HepG2 (cell line): ENCODE measurements around the gene KMT2D. TPM values are rescaled to one million over a fixed set of nuclear protein-coding genes. Genes with fewer than 3 reads are reported as not detected.

ENCODE experiments used
- ATAC-seq: fragments of 200-7000 bp; cut with Tn5 transposase; 3 replicates; pipeline ENCODE4 v1.9.1; 2020; ENCODE audit warnings: mild to moderate bottlenecking, moderate library complexity
- BruUV-seq: library from RNA; stranded (reverse); fragments of 400-500 nt; replicated peaks from 2 replicates; lab custom pipeline; 2021; lab: Mats Ljungman, UMichigan
- CTCF ChIA-PET: fragments of 300-600 bp; formaldehyde crosslinking; extraction: SDS; loops from one replicate; lab custom pipeline; 2021; ENCODE audit warnings: low total read pairs, inconsistent platforms, low intra/inter-chr PET ratio; lab: Yijun Ruan, JAX
- POLR2A ChIA-PET: fragments of 350-600 bp; sonication (Branson Sonifier 250); formaldehyde crosslinking; loops from one replicate; lab custom pipeline; 2020; ENCODE audit warnings: antibody characterized with exemption, inconsistent platforms; lab: Yijun Ruan, JAX
- DNase-seq: peaks from one replicate; pipeline ENCODE4 v3.0.0-alpha.2; 2015; ENCODE audit warnings: low spot score
- FAIRE-seq: peaks from 3 replicates; lab custom pipeline; 2011; peaks lifted over from hg19 to GRCh38; lab: Jason Lieb, UNC
- H2AFZ ChIP-seq: one replicate; pipeline ENCODE4 v1.6.1; 2011; ENCODE audit warnings: low read length, inconsistent platforms
- H3K27ac ChIP-seq: fragments of 300-600 bp; 3 replicates; pipeline ENCODE4 v1.8.0; 2011; ENCODE audit warnings: mixed run types, mild to moderate bottlenecking, mixed read lengths, low read length, inconsistent platforms; ENCODE audit not compliant: insufficient read depth; ENCODE audit errors: extremely low read length
- H3K27me3 ChIP-seq, 2 experiments: fragments of 200-600 bp in 1 of 2; 2 replicates in 1 of 2; 3 replicates in 1 of 2; pipeline versions ENCODE4 v1.6.0 to v1.8.0; 2011; ENCODE audit warnings: low read length in 2 of 2, mild to moderate bottlenecking in 2 of 2, moderate library complexity in 2 of 2, inconsistent platforms in 1 of 2; ENCODE audit not compliant: insufficient read depth in 2 of 2, control insufficient read depth in 1 of 2
- H3K36me3 ChIP-seq, 2 experiments: fragments of 200-600 bp in 1 of 2; replicated peaks in 1 of 2; 2 replicates in 1 of 2; 3 replicates in 1 of 2; pipeline versions ENCODE4 v1.5.1 to v1.8.0; 2011; ENCODE audit warnings: low read length in 2 of 2, inconsistent platforms in 1 of 2; ENCODE audit not compliant: insufficient read depth in 2 of 2, control insufficient read depth in 1 of 2
- H3K4me1 ChIP-seq: 2 replicates; pipeline ENCODE4 v1.5.1; 2012; ENCODE audit warnings: low read length, inconsistent platforms; ENCODE audit not compliant: insufficient read depth
- H3K4me2 ChIP-seq: 2 replicates; pipeline ENCODE4 v1.6.0; 2011; ENCODE audit warnings: low read depth, low read length, inconsistent platforms
- H3K4me3 ChIP-seq, 3 experiments: fragments of 200-600 bp in 1 of 3; sonication (generic), shearing (Covaris generic) in 1 of 3; replicated peaks in 1 of 3; 2 replicates each; pipeline ENCODE4 v1.5.1; 2011 to 2016; ENCODE audit warnings: low read length in 3 of 3, inconsistent platforms in 2 of 3, low read depth in 2 of 3, mild to moderate bottlenecking in 2 of 3, control low read depth in 1 of 3, mixed read lengths in 1 of 3; ENCODE audit not compliant: insufficient read depth in 1 of 3
- H3K79me2 ChIP-seq: one replicate; pipeline ENCODE4 v1.6.1; 2011; ENCODE audit warnings: low read length, inconsistent platforms; ENCODE audit not compliant: insufficient read depth
- H3K9ac ChIP-seq: 2 replicates; pipeline ENCODE4 v1.6.0; 2011; ENCODE audit warnings: mild to moderate bottlenecking, low read depth, low read length, inconsistent platforms; ENCODE audit not compliant: insufficient read depth
- H3K9me3 ChIP-seq: 2 replicates; pipeline ENCODE4 v1.5.1; 2012; ENCODE audit warnings: mild to moderate bottlenecking, low read length
- H4K20me1 ChIP-seq: 2 replicates; pipeline ENCODE4 v1.6.0; 2011; ENCODE audit warnings: inconsistent platforms, mild to moderate bottlenecking, low read length, moderate library complexity; ENCODE audit not compliant: insufficient read depth
- AHDC1 ChIP-seq: sonication (generic); formaldehyde crosslinking; IDR thresholded peaks from 2 replicates; pipeline ENCODE4 v1.5.1; 2020; ENCODE audit warnings: mild to moderate bottlenecking, missing genetic modification reagents, borderline replicate concordance
- CEBPG ChIP-seq: IDR thresholded peaks from 2 replicates; pipeline ENCODE4 v1.6.1; 2016
- EEA1 ChIP-seq: sonication (generic); formaldehyde crosslinking; IDR thresholded peaks from 2 replicates; pipeline ENCODE4 v1.5.1; 2020; ENCODE audit warnings: mild to moderate bottlenecking, missing genetic modification reagents, borderline replicate concordance
- IKZF1 ChIP-seq: fragments of 450-650 bp; IDR thresholded peaks from 2 replicates; pipeline ENCODE4 v1.7.1; 2016
- MIER3 ChIP-seq: IDR thresholded peaks from 2 replicates; pipeline ENCODE4 v1.6.1; 2016; ENCODE audit warnings: missing compliant biosample characterization, borderline replicate concordance
- RFX1 ChIP-seq: fragments of 450-650 bp; IDR thresholded peaks from 2 replicates; pipeline ENCODE4 v1.6.1; 2017
- SNAPC2 ChIP-seq: sonication (generic); formaldehyde crosslinking; IDR thresholded peaks from 2 replicates; pipeline ENCODE4 v1.8.1; 2022; ENCODE audit warnings: mild to moderate bottlenecking, missing genetic modification reagents
- TFE3 ChIP-seq: IDR thresholded peaks from 2 replicates; pipeline ENCODE4 v1.6.1; 2016
- XBP1 ChIP-seq: sonication (generic); formaldehyde crosslinking; IDR thresholded peaks from 2 replicates; pipeline ENCODE4 v1.5.0; 2020; ENCODE audit warnings: missing genetic modification reagents
- ZNF121 ChIP-seq: sonication (generic); formaldehyde crosslinking; IDR thresholded peaks from 2 replicates; pipeline ENCODE4 v1.5.0; 2020; ENCODE audit warnings: mild to moderate bottlenecking, missing genetic modification reagents
- ZNF598 ChIP-seq: sonication (generic); formaldehyde crosslinking; IDR thresholded peaks from 2 replicates; pipeline ENCODE4 v1.5.1; 2020; ENCODE audit warnings: mild to moderate bottlenecking, missing genetic modification reagents, borderline replicate concordance
- ZNF724P ChIP-seq: sonication (generic); formaldehyde crosslinking; IDR thresholded peaks from 2 replicates; pipeline ENCODE4 v1.8.0; 2022; ENCODE audit warnings: missing genetic modification reagents, borderline replicate concordance
- ZNF883 ChIP-seq: sonication (generic); formaldehyde crosslinking; IDR thresholded peaks from 2 replicates; pipeline ENCODE4 v1.5.1; 2020; ENCODE audit warnings: mild to moderate bottlenecking, missing genetic modification reagents; ENCODE audit errors: not compliant biosample characterization
- WGBS: methylation state at CpG from one replicate; pipeline ENCODE4 v1.1.6; 2017; ENCODE audit warnings: low lambda C conversion rate; 5-methylcytosine and 5-hydroxymethylcytosine counted together
- in situ Hi-C: cut with HindIII; loops from 2 replicates; pipeline ENCODE4 v1.10.0; 2017; ENCODE audit warnings: low pct_unique_long_range_greater_than_20kb; ENCODE audit not compliant: extremely low pct_ligation_motif_present
- intact Hi-C: fragments of 100-400 bp; cut with micrococcal nuclease; formaldehyde crosslinking; loops from one replicate; pipeline ENCODE4 v1.10.0; 2022; ENCODE audit not compliant: unreplicated experiment
- polyA plus RNA-seq, 8 experiments: library from polyadenylated mRNA; depleted of rRNA in 3 of 8; stranded (reverse) in 7 of 8; unstranded in 1 of 8; fragments of >200 nt; fragmentation: Illumina TruSeq in 4 of 8; extraction: Trizol in 4 of 8; gene quantifications; 2 replicates each; pipeline versions ENCODE4 v1.2.1 to v1.2.3, GENCODE V29; 2011 to 2016; ENCODE audit warnings: low read depth in 4 of 8, missing spikeins in 1 of 8, mixed read lengths in 1 of 8; ENCODE audit not compliant: insufficient read depth in 1 of 8
- total RNA-seq, 5 experiments: library from RNA; depleted of rRNA; stranded (reverse); fragments of >200 nt; fragmentation: Illumina TruSeq; extraction: Trizol; gene quantifications; 2 replicates each; pipeline ENCODE4 v1.2.3, GENCODE V29; 2016; ENCODE audit warnings: low read depth in 1 of 5
- TF ChIP-seq, protein P1 (sequence below): sonication (generic); formaldehyde crosslinking; IDR thresholded peaks from 2 replicates; pipeline ENCODE4 v1.5.0; 2020; ENCODE audit warnings: mild to moderate bottlenecking, missing genetic modification reagents

Gene KMT2D
- total and polyA plus RNA-seq, 2 of the 13 experiments (the other 11 are each of a cell fraction or from before 2014, with no cell fraction given): 8.1 to 10.4 TPM

GRCh38 chr12:49055978-49056754 lies 4.4 kb downstream of the KMT2D start (continued):
- TF ChIP-seq EEA1 (CRISPR knock-in tag) (no peak), ZNF598 (no peak), CEBPG (CRISPR knock-in tag) (no peak), TFE3 (CRISPR knock-in tag) (no peak), IKZF1 (no peak), MIER3 (CRISPR knock-in tag) (no peak)

DNA sequence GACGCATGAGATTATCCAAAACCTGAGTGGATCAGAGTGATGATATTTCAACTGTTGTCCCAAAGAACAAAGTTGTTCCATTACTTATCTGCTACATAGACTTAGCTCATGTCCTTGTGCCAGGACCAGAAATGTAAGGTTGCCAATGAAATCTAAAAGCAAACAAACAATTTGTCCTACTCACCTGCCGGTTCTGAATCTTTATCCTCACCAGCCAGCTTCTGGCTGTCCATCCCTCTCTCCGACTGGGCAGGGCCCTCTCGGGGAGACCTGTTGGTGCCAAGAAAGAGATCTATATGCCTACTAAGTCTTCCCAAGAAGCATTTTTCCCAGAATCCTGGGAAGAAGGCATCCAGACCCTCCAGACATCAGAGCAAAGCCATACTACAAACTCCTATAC lies 5.5 kb downstream of the KMT2D start:
- POLR2A ChIA-PET: no interaction called here
- H2AFZ ChIP-seq: no peak overlapping the region
- H3K4me2 ChIP-seq: 0 out of 2 replicates have a peak overlapping the region, but pooled peaks have one; percentile 98
- BruUV-seq: no TSS peak
- no peaks in the 10 kb centered on the region; a peak in 1 of 5 replicates for H3K27me3 ChIP-seq
- 95% methylated on average over 4 of the region's 4 CpGs for WGBS
- FAIRE-seq: no peak
- in situ Hi-C loops: no loop called here
- no peak overlapping the region for H3K4me3 ChIP-seq
- H3K79me2 ChIP-seq: peaks cover 56% of the 10 kb centered on the region
- CTCF ChIA-PET: no interaction called here
- intact Hi-C loops: no loop called here
- peaks cover 42% of the 10 kb centered on the region for H3K4me1 ChIP-seq
- no peak for ATAC-seq
- H3K9ac ChIP-seq: no peak overlapping the region
- H3K9me3 ChIP-seq: no peaks in the 10 kb centered on the region
- peaks cover 59% of the 10 kb centered on the region for H4K20me1 ChIP-seq
- peaks cover 41 to 57% of the 10 kb centered on the region in 2 experiments for H3K36me3 ChIP-seq
- H3K27ac ChIP-seq: no peak overlapping the region
- DNase-seq: no peak
- TF ChIP-seq SNAPC2 (CRISPR knock-in tag) (no peak), XBP1 (no peak), AHDC1 (CRISPR knock-in tag) (no peak), ZNF121 (no peak), RFX1 (no peak), ZNF724P (no peak), ZNF883 (CRISPR knock-in tag) (no peak)
- TF ChIP-seq, protein P1, sequence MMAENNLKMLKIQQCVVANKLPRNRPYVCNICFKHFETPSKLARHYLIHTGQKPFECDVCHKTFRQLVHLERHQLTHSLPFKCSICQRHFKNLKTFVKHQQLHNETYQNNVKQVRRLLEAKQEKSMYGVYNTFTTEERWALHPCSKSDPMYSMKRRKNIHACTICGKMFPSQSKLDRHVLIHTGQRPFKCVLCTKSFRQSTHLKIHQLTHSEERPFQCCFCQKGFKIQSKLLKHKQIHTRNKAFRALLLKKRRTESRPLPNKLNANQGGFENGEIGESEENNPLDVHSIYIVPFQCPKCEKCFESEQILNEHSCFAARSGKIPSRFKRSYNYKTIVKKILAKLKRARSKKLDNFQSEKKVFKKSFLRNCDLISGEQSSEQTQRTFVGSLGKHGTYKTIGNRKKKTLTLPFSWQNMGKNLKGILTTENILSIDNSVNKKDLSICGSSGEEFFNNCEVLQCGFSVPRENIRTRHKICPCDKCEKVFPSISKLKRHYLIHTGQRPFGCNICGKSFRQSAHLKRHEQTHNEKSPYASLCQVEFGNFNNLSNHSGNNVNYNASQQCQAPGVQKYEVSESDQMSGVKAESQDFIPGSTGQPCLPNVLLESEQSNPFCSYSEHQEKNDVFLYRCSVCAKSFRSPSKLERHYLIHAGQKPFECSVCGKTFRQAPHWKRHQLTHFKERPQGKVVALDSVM (CRISPR knock-in tag): no peak
